GM12892 (cell line): ENCODE results near the gene TCF4.

Experiments used
- DNase-seq: peaks from one replicate; pipeline ENCODE4 v3.0.0; 2011; ENCODE audit not compliant: insufficient read length
- FAIRE-seq: peaks from 2 replicates; lab custom pipeline; 2011; peaks lifted over from hg19 to GRCh38; lab: Jason Lieb, UNC
- POLR2A ChIP-seq: IDR thresholded peaks from 2 replicates; pipeline ENCODE4 v1.6.1; 2011; ENCODE audit warnings: low read depth, low read length, control low read depth
- POLR2AphosphoS5 ChIP-seq: IDR thresholded peaks from 2 replicates; pipeline ENCODE4 v1.6.1; 2011; ENCODE audit warnings: low read depth, low read length, control low read depth
- TAF1 ChIP-seq: IDR thresholded peaks from 2 replicates; pipeline ENCODE4 v1.6.1; 2011; ENCODE audit warnings: low read depth, mild to moderate bottlenecking, control low read depth, low read length, borderline replicate concordance

Gene TCF4

GRCh38 chr18:55289775-55290174, 298.2 kb downstream of the TCF4 start:
- TF ChIP-seq POLR2AphosphoS5, result no peak
- TF ChIP-seq TAF1, result no peak
- no peak for TF ChIP-seq POLR2A
- FAIRE-seq, result peak; percentile 74
- no peak for DNase-seq

GRCh38 chr18:55289048-55289447, 298.9 kb downstream of the TCF4 start:
- FAIRE-seq (peak; percentile 51), DNase-seq (no peak)
- TF ChIP-seq POLR2A (no peak), POLR2AphosphoS5 (no peak), TAF1 (no peak)

- TF ChIP-seq TAF1, result no peak
- TF ChIP-seq POLR2AphosphoS5, result no peak
- TF ChIP-seq POLR2A, result no peak
- DNase-seq (no peak), FAIRE-seq (no peak)
Measured at GRCh38 chr18:55287935-55288868, 299.8 kb downstream of the TCF4 start.

- TF ChIP-seq POLR2A (no peak), TAF1 (no peak)
- no peak for FAIRE-seq
- no peak for DNase-seq
Measured at GRCh38 chr18:55287149-55287806, 300.7 kb downstream of the TCF4 start.

- FAIRE-seq (peak; percentile 83), DNase-seq (no peak)
- TF ChIP-seq POLR2A (no peak), TAF1 (no peak), POLR2AphosphoS5 (no peak)
Measured at GRCh38 chr18:55286257-55286825, 301.7 kb downstream of the TCF4 start.

GRCh38 chr18:55284614-55285013, 303.4 kb downstream of the TCF4 start:
- DNase-seq (no peak), FAIRE-seq (peak; percentile 46)
- TF ChIP-seq POLR2AphosphoS5 (no peak), TAF1 (no peak)

GRCh38 chr18:55283309-55283708, 304.7 kb downstream of the TCF4 start:
- no peak for FAIRE-seq
- DNase-seq, result no peak
- no peak for TF ChIP-seq POLR2AphosphoS5

GRCh38 chr18:55280503-55280902, 307.5 kb downstream of the TCF4 start:
- TF ChIP-seq POLR2A (no peak), POLR2AphosphoS5 (no peak)
- FAIRE-seq (peak; percentile 53), DNase-seq (no peak)

- no peak for DNase-seq
- peak; percentile 91 for FAIRE-seq
- TF ChIP-seq POLR2A (no peak), TAF1 (no peak), POLR2AphosphoS5 (no peak)
Measured at GRCh38 chr18:55275039-55275901, 312.7 kb downstream of the TCF4 start.

GRCh38 chr18:55272510-55273243, 315.3 kb downstream of the TCF4 start:
- FAIRE-seq (no peak), DNase-seq (no peak)
- no peak for TF ChIP-seq TAF1
- TF ChIP-seq POLR2A, result no peak
- no peak for TF ChIP-seq POLR2AphosphoS5
